Sigmoid colon (tissue), 4 donors: ENCODE results near the gene PLBD2.

Experiments
- EP300 ChIP-seq, 4 donors: sonication (generic); formaldehyde crosslinking; IDR thresholded peaks; one replicate each; pipeline ENCODE4 v1.6.1; 2017; ENCODE audit warnings: antibody characterized with exemption in 4 of 4
- POLR2A ChIP-seq, 2 donors: fragments of 450-650 bp; IDR thresholded peaks; one replicate each; pipeline ENCODE4 v1.6.1; 2016; ENCODE audit warnings: antibody characterized with exemption in 2 of 2, mild to moderate bottlenecking in 2 of 2, moderate library complexity in 2 of 2

GRCh38 chr12:113439606-113440030, 81.2 kb downstream of the PLBD2 start:
- TF ChIP-seq POLR2A (IDR thresholded peaks at IDR 0.05) (no peak), EP300 (IDR thresholded peaks at IDR 0.05) (no peak)
